ENCODE measurements around the gene JAZF1. TPM values are rescaled to one million over a fixed set of nuclear protein-coding genes. Genes with fewer than 3 reads are reported as not detected.
A peak's percentile ranks its signal among the peaks of the same experiment; 100 is the strongest.

JAZF1 gene
- total and polyA plus RNA-seq, 12 donors, result 6.9 to 42.3 (median 30.0) TPM

GRCh38 chr7:28064437-28064836 lies 116.2 kb downstream of the JAZF1 start:
- H3K27ac ChIP-seq, result peak overlapping the region in 1 of 10 donors; percentile 9
- H3K9me3 ChIP-seq, result peaks cover 0 to 3% (median 0%) of the 10 kb centered on the region in 11 donors
- H3K36me3 ChIP-seq, result no peaks in the 10 kb centered on the region
- peaks cover 0 to 38% (median 24%) of the 10 kb centered on the region in 9 donors for H3K4me1 ChIP-seq
- no peak for DNase-seq
- TF ChIP-seq, protein P1, sequence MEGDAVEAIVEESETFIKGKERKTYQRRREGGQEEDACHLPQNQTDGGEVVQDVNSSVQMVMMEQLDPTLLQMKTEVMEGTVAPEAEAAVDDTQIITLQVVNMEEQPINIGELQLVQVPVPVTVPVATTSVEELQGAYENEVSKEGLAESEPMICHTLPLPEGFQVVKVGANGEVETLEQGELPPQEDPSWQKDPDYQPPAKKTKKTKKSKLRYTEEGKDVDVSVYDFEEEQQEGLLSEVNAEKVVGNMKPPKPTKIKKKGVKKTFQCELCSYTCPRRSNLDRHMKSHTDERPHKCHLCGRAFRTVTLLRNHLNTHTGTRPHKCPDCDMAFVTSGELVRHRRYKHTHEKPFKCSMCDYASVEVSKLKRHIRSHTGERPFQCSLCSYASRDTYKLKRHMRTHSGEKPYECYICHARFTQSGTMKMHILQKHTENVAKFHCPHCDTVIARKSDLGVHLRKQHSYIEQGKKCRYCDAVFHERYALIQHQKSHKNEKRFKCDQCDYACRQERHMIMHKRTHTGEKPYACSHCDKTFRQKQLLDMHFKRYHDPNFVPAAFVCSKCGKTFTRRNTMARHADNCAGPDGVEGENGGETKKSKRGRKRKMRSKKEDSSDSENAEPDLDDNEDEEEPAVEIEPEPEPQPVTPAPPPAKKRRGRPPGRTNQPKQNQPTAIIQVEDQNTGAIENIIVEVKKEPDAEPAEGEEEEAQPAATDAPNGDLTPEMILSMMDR (IDR thresholded peaks at IDR 0.05), result no peak
- H3K27me3 ChIP-seq, result no peaks in the 10 kb centered on the region
- intact Hi-C loops (cut with DNase I), result loop anchor here in 1 of 10 donors (5.0 kb wide), 1 partner anchor 33 kb away; no protein-coding TSS in a partner anchor
- no peak overlapping the region for H3K4me3 ChIP-seq
- no peak for ATAC-seq

DNA sequence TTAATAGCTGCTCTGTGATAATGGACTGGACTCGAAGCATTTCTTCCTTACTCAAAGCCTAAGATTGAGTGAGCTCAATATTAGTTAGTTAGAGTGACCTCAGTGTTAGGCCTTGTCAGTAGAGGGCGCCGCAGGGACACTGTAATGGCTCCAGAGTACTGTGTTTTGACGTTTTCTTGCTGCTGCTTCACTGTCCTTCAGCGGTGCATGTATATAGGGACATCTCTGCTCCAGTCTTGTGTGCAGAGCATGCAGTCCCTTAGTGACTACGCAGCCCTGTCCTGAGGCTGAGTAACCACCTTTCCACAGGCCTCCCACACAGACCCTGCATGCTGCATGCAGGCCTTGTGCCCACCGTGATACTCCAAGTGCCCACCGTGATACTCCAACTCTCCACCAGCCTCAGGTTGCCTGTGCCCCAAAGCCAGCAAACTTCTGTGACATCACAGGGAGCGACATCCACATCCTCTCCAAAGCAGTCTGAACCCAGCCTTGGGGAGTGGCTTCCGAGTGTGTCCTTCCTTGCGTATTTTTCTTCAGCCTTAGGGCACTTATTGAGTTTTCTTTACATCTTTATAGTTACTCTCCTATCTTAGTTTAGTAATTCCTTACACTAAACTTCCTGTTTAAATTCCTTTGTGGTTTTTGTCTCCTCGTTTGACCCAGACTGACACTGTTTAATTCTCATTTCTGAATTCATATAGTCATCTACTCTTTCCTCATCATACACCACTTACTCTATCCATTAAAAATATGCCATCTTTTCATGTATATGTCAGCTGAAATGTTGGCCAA lies 118.2 kb downstream of the JAZF1 start:
- 62 to 68% methylated on average over 12 of the region's 12 CpGs for WGBS, 2 donors
- ATAC-seq, result peak; percentile 49 to 91 (median 84)
- Histone ChIP-seq H3K4me1 (peaks cover 0 to 36% (median 18%) of the 10 kb centered on the region in 9 donors), H3K9me3 (peaks cover 0 to 7% (median 0%) of the 10 kb centered on the region in 11 donors), H3K4me3 (no peak overlapping the region), H3K27ac (no peak overlapping the region), H3K36me3 (no peaks in the 10 kb centered on the region), H3K27me3 (no peaks in the 10 kb centered on the region)
- TF ChIP-seq, protein P1 (IDR thresholded peaks at IDR 0.05), result peak; percentile 31 to 75 (median 71)
- DNase-seq, result peak; percentile 54 to 65
- intact Hi-C loops (cut with DNase I), result loop anchor here in 1 of 10 donors (5.0 kb wide), 1 partner anchor 35 kb away; no protein-coding TSS in a partner anchor

DNA sequence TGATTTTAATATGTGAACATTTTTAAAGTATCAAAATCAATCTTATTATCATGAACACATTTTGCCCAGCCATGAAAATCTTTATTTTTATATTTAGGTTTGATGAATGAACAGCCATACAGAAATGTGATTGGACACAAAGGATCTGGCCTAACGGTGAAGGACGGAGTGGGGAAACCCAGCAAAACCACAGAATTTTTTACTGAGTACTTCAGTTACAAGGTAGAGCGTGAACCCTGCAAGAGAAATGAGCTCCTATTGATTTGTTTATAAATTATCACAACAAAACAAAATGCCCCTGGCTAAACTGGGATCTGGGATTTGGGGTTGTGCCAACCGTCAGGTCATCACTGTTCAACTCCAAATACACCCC lies 118.8 kb downstream of the JAZF1 start:
- no peak for DNase-seq
- Histone ChIP-seq H3K36me3 (no peaks in the 10 kb centered on the region), H3K4me1 (peaks cover 0 to 36% (median 18%) of the 10 kb centered on the region in 9 donors), H3K27ac (no peak overlapping the region), H3K9me3 (peaks cover 0 to 7% (median 0%) of the 10 kb centered on the region in 11 donors), H3K4me3 (no peak overlapping the region), H3K27me3 (no peaks in the 10 kb centered on the region)
- intact Hi-C loops (cut with DNase I), result loop anchor here in 1 of 10 donors (5.0 kb wide), 1 partner anchor 35 kb away; no protein-coding TSS in a partner anchor
- TF ChIP-seq, protein P1 (IDR thresholded peaks at IDR 0.05), result no peak
- whole genome bisulfite sequencing, 2 donors, result 91% methylated on average over 4 of the region's 4 CpGs
- ATAC-seq, result no peak

- intact Hi-C loops (cut with DNase I), result loop anchor here in 1 of 10 donors (5.0 kb wide), 1 partner anchor 37 kb away; no protein-coding TSS in a partner anchor
- no peak overlapping the region for H3K4me3 ChIP-seq
- H3K27me3 ChIP-seq, result no peaks in the 10 kb centered on the region
- H3K36me3 ChIP-seq, result no peaks in the 10 kb centered on the region
- no peak overlapping the region for H3K27ac ChIP-seq
- TF ChIP-seq, protein P1 (IDR thresholded peaks at IDR 0.05), result no peak
- DNase-seq, result no peak
- no peak for ATAC-seq
- 88 to 92% methylated on average over 1 of the region's 1 CpG for WGBS, 2 donors
- H3K9me3 ChIP-seq, result peaks cover 0 to 7% (median 0%) of the 10 kb centered on the region in 11 donors
- peaks cover 0 to 34% (median 22%) of the 10 kb centered on the region in 9 donors for H3K4me1 ChIP-seq
Observed at GRCh38 chr7:28060371-28060950, 120.1 kb downstream of the JAZF1 start.
